ENCODE data around the gene DHRSX.
"Not testable (repeated sequence)": the region's sequence is repeated elsewhere in the genome, so short reads cannot be mapped to it uniquely, and the experiment has no call there.

DHRSX gene

DNA sequence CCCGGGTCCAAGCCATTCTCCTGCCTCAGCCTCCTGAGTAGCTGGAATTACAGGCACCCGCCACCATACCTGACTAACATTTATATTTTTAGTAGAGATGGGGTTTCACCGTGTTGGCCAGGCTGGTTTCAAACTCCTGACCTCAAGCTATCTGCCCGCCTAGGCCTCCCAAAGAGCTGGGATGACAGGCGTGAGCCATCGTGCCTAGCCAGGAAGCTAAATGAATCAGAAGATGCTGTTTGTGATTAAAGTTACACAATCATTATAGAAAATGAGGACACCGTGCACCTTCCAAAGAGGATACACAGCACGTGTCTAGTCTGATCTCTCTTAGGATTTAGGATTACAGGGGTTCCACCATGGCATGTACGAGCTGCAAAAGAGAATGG lies 99.6 kb downstream of the DHRSX start:
- CTCF ChIA-PET, result no interaction called here
- TF ChIP-seq, protein P1, sequence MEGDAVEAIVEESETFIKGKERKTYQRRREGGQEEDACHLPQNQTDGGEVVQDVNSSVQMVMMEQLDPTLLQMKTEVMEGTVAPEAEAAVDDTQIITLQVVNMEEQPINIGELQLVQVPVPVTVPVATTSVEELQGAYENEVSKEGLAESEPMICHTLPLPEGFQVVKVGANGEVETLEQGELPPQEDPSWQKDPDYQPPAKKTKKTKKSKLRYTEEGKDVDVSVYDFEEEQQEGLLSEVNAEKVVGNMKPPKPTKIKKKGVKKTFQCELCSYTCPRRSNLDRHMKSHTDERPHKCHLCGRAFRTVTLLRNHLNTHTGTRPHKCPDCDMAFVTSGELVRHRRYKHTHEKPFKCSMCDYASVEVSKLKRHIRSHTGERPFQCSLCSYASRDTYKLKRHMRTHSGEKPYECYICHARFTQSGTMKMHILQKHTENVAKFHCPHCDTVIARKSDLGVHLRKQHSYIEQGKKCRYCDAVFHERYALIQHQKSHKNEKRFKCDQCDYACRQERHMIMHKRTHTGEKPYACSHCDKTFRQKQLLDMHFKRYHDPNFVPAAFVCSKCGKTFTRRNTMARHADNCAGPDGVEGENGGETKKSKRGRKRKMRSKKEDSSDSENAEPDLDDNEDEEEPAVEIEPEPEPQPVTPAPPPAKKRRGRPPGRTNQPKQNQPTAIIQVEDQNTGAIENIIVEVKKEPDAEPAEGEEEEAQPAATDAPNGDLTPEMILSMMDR (IDR thresholded peaks at IDR 0.05; ENCODE audit: control extremely low read depth, extremely low read depth, low read depth, missing control alignments), result no peak
- POLR2A ChIA-PET, result no interaction called here
- DNase-seq (ENCODE audit: extremely low spot score), result no peak

DNA sequence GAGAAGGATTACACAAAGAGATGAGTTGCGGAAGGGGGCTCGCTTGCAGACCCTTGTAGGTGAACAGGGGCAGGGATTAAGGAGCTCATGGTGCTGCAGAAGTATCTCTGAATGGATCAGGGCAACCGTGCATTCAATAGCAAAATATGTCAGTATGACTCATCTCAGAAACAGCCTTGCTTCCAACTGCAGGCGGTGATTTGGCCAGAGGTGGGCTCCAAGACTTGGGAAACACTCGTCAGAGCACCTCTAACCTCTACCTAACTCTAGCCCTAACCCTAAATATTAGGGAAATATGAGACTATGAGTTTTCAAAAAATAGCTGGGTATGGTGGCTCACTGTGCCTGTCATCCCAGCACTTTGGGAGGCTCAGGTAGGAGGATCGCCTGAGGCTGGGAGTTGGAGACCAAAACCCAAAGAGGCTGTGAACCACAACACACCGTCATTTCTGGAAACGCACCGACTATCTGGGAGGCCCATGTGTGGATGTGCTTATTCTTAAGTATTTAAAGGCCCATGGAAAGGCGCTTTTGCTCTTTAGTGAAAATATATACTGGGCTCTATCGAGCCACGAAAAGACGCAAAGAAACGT lies 102.6 kb downstream of the DHRSX start:
- TF ChIP-seq, protein P1 (IDR thresholded peaks at IDR 0.05; ENCODE audit: control extremely low read depth, extremely low read depth, low read depth, missing control alignments), result no peak
- DNase-seq (ENCODE audit: extremely low spot score), result no peak
- ChIA-PET POLR2A (no interaction called here), CTCF (no interaction called here)

DNA sequence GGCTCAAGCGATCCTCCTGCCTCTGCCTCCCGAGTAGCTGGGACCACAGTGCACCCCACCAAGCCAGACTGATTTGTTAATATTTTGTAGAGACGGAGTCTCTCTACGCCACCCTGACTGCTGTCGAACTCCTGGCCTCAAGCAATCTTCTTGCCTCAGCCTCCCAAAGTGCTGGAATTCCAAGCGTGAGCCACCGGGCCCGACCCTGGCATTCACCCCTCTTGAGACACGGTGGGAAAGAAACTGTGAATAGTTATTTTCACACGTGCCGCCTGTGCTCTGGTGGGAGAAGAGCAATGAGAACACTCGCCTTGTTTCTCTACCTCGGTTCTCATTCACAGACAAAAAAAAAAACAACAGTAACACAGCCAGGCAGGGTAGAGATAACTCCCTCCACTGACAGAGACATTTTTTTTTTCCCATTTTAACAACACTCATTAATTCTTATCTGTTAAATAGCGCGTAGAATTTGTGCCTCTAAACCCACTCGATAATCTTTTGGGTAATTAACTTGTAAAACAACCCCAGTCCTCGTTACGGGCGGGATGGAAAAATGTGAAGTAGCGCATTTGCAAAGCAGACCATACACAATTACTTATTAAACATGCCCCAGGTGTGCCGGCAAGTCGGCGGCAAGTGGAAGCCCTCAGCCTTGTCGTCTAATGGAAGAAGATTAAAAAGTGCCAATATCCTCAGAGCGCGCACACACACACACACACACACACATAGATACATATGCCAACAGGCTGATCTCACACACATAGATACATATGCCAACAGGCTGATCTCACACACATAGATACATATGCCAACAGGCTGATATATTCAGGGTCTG lies 103.3 kb downstream of the DHRSX start:
- DNase-seq (ENCODE audit: extremely low spot score), result no peak
- POLR2A ChIA-PET, result no interaction called here
- CTCF ChIA-PET, result no interaction called here
- TF ChIP-seq, protein P1 (IDR thresholded peaks at IDR 0.05; ENCODE audit: control extremely low read depth, extremely low read depth, low read depth, missing control alignments), result no peak

DNA sequence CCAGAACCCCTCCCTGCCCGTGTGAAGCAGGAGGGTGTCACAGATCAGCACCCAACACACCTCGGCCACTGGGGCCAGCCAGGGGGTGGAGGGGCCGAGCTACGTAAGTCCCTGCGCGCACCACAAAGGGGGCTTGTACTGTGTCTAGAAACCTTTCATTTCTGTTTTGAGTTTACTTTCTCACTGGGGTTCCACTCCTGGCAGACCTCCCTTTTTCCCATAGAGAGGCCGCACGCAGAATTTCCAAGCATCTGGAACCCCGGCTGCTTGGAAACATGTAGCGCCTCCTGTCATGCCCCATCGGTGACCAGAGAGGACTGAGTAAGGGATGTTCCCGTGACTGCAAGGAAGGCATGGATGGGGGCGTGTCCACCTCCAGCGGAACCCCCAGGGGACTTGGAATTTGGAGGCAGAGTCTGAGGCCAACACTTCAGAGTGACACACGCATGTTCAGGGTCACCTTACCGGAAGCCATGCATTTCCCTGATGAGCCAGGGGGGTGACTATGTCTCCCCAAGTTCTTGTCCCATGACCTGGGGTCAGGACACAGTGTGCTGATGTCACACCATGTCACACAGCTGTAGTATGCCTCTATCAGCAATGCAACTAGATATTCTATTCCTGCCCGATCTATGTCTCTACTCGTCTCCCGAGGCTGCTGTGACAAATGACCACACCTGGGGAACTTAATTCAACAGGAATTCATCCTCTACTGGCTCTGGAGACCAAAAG lies 105.3 kb downstream of the DHRSX start:
- POLR2A ChIA-PET, result no interaction called here

DNA sequence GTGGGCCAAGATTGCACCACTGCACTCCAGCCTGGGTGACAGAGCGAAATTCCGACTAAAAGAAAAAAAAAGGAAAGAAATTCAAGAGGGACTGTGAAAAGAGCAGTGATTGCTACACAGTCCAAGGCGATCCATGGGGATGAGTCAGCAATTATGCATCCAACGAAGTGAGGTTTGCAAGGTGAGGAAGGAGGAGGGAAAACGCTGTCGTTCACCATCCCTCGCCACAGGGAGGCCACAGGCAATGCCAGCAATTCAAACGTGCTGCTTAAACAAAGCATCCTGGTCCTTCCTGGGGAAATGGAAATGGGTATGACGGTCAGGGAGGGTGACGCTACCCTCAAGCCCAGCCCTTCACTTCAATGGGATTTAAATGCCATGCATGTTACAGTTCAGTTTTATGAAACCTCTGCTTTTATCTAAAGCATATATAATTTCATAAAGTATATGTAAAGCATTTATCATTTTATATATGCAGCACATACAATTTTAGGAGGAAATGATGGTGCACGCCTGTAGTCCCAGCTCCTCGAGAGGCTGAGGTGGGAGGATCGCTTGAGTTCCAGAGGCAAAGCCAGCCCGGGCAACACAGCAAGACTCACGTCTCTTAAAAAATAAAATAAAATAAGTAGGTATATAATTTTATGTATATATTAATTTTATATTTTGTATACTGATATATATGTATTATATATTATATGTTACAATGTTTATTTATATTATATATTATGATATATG lies 108.7 kb downstream of the DHRSX start:
- DNase-seq (ENCODE audit: extremely low spot score), result no peak
- TF ChIP-seq, protein P1 (IDR thresholded peaks at IDR 0.05; ENCODE audit: control extremely low read depth, extremely low read depth, low read depth, missing control alignments), result no peak
- POLR2A ChIA-PET, result no interaction called here
- CTCF ChIA-PET, result no interaction called here

More for the DNA sequence above, 105.3 kb downstream of the DHRSX start:
- CTCF ChIA-PET, result no interaction called here
- TF ChIP-seq, protein P1 (IDR thresholded peaks at IDR 0.05; ENCODE audit: control extremely low read depth, extremely low read depth, low read depth, missing control alignments), result no peak
- DNase-seq (ENCODE audit: extremely low spot score), result no peak

DNA sequence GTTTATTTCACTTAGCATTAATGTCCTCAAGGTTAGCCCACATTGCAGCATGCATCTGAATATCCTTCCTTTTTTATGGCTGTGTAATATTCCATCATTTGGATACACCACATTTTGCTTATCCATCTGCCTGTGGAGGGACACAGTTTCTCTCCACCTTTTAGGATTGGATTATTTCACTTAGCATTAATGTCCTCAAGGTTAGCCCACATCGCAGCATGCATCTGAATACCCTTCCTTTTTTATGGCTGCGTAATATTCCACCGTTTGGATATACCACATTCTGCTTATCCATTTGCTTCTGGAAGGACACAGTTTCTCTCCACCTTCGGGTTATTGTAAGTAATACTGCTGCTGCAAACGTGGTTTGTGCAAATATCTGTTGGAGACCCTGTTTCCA lies 110.0 kb downstream of the DHRSX start:
- ChIA-PET CTCF (no interaction called here), POLR2A (no interaction called here)
- TF ChIP-seq, protein P1 (IDR thresholded peaks at IDR 0.05; ENCODE audit: control extremely low read depth, extremely low read depth, low read depth, missing control alignments), result no peak
- no peak for DNase-seq (ENCODE audit: extremely low spot score)

DNA sequence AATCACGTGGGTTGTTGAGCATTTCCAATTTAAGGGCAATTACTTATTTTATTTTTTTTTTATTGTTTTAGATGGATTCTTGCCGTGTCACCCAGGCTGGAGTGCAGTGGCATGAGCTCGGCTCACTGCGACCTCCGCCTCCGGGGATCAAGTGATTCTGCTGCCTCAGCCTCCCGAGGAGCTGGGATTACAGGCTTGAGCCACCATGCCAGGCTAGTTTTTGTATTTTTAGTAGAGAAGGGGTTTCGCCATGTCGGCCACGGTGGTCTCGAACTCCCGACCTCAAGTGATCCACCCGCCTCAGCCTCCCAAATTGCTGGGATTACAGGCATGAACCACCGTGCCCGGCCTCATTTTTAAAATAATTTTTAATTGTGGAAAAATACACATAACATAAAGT lies 111.0 kb downstream of the DHRSX start:
- POLR2A ChIA-PET; DNase-seq (ENCODE audit: extremely low spot score); CTCF ChIA-PET: not testable (repeated sequence)

All from GM10248 (cell line).